GM23338 (cell line): ENCODE data around the gene TAOK3. TPM values are rescaled to one million over a fixed set of nuclear protein-coding genes. Genes with fewer than 3 reads are reported as not detected.

Source experiments
- ATAC-seq: fragments of 200-7000 bp; cut with Tn5 transposase; 3 replicates; pipeline ENCODE4 v1.9.1; 2020
- DNase-seq: peaks from one replicate; pipeline ENCODE4 v3.0.0-alpha.2; 2015; ENCODE audit warnings: low spot score
- H2AFZ ChIP-seq: fragments of 200-600 bp; sonication (generic); 2 replicates; pipeline ENCODE4 v1.8.0; 2016; ENCODE audit warnings: antibody characterized with exemption, mild to moderate bottlenecking, moderate library complexity
- H3F3A ChIP-seq: fragments of 200-600 bp; sonication (generic); replicated peaks from 2 replicates; pipeline ENCODE4 v1.8.0; 2017; ENCODE audit warnings: antibody characterized with exemption, mixed run types, low read depth
- H3K27ac ChIP-seq: fragments of 200-600 bp; sonication (generic); 2 replicates; pipeline ENCODE4 v1.6.1; 2016; ENCODE audit warnings: low read depth
- H3K27me3 ChIP-seq: fragments of 200-600 bp; sonication (generic); 2 replicates; pipeline ENCODE4 v1.8.0; 2016; ENCODE audit warnings: mild to moderate bottlenecking, mixed run types, moderate library complexity; ENCODE audit not compliant: insufficient read depth
- H3K36me3 ChIP-seq: fragments of 200-600 bp; sonication (generic); 2 replicates; pipeline ENCODE4 v1.8.0; 2016; ENCODE audit warnings: mild to moderate bottlenecking; ENCODE audit not compliant: insufficient read depth
- H3K4me1 ChIP-seq: fragments of 200-600 bp; sonication (generic); 2 replicates; pipeline ENCODE4 v1.8.0; 2016; ENCODE audit warnings: mild to moderate bottlenecking, moderate library complexity; ENCODE audit not compliant: insufficient read depth
- H3K4me2 ChIP-seq: fragments of 200-600 bp; sonication (generic); 2 replicates; pipeline ENCODE4 v1.7.1; 2017; ENCODE audit warnings: mixed run types
- H3K4me3 ChIP-seq: fragments of 200-600 bp; sonication (generic); 2 replicates; pipeline ENCODE4 v1.6.1; 2016; ENCODE audit warnings: mixed run types
- H3K79me2 ChIP-seq: fragments of 200-600 bp; sonication (generic); replicated peaks from 2 replicates; pipeline ENCODE4 v1.8.0; 2017; ENCODE audit warnings: mild to moderate bottlenecking; ENCODE audit not compliant: insufficient read depth
- H3K9me2 ChIP-seq: fragments of 200-600 bp; sonication (generic); 2 replicates; pipeline ENCODE4 v1.8.0; 2017; ENCODE audit not compliant: insufficient read depth
- H4K20me1 ChIP-seq: fragments of 200-600 bp; sonication (generic); replicated peaks from 2 replicates; pipeline ENCODE4 v1.8.0; 2017; ENCODE audit warnings: mild to moderate bottlenecking; ENCODE audit not compliant: insufficient read depth
- H3K27ac Mint-ChIP-seq: 2 replicates; pipeline ENCODE4 v1.8.0; 2020; ENCODE audit warnings: inconsistent platforms, mild to moderate bottlenecking, moderate library complexity, mixed read lengths
- H3K27me3 Mint-ChIP-seq: 3 replicates; pipeline ENCODE4 v1.8.0; 2022; ENCODE audit warnings: low read depth, mild to moderate bottlenecking, moderate library complexity, mixed read lengths, inconsistent platforms; ENCODE audit not compliant: insufficient read depth, poor library complexity
- H3K36me3 Mint-ChIP-seq: 3 replicates; pipeline ENCODE4 v1.8.0; 2021; ENCODE audit warnings: low read depth, mild to moderate bottlenecking, inconsistent platforms, moderate library complexity, mixed read lengths
- H3K4me1 Mint-ChIP-seq: 3 replicates; pipeline ENCODE4 v1.8.0; 2020; ENCODE audit warnings: mild to moderate bottlenecking, inconsistent platforms, mixed read lengths
- H3K4me3 Mint-ChIP-seq: 3 replicates; pipeline ENCODE4 v1.8.0; 2021; ENCODE audit warnings: moderate library complexity, mild to moderate bottlenecking, inconsistent platforms, mixed read lengths
- H3K9me3 Mint-ChIP-seq: 3 replicates; pipeline ENCODE4 v1.8.0; 2020; ENCODE audit warnings: moderate library complexity, mild to moderate bottlenecking, inconsistent platforms, mixed read lengths
- CREB1 ChIP-seq: fragments of 250-450 bp; sonication (Bioruptor Pico); IDR thresholded peaks from 2 replicates; pipeline ENCODE4 v1.5.0; 2020; ENCODE audit warnings: low read depth, mild to moderate bottlenecking, moderate library complexity
- CTCF ChIP-seq, 2 experiments: fragments of 200-600 bp in 1 of 2; sonication (generic) in 1 of 2; conservative IDR thresholded peaks; 2 replicates each; pipeline versions ENCODE4 v1.5.1 to v1.6.1; 2016 to 2017; ENCODE audit warnings: antibody characterized with exemption in 2 of 2, low read depth in 2 of 2, mild to moderate bottlenecking in 2 of 2, moderate library complexity in 1 of 2
- ETS1 ChIP-seq: IDR thresholded peaks from 2 replicates; pipeline ENCODE4 v1.6.1; 2016; ENCODE audit warnings: antibody characterized with exemption
- EZH2 ChIP-seq: fragments of 200-600 bp; sonication (generic); IDR thresholded peaks from one replicate; pipeline ENCODE4 v1.8.0; 2017; ENCODE audit warnings: antibody characterized with exemption, mild to moderate bottlenecking, low read depth; ENCODE audit not compliant: unreplicated experiment
- JUNB ChIP-seq: IDR thresholded peaks from one replicate; pipeline ENCODE4 v1.6.1; 2016; ENCODE audit warnings: antibody characterized with exemption; ENCODE audit not compliant: unreplicated experiment
- NANOG ChIP-seq: IDR thresholded peaks from 2 replicates; pipeline ENCODE4 v1.6.1; 2016; ENCODE audit warnings: antibody characterized with exemption, borderline replicate concordance
- REST ChIP-seq: IDR thresholded peaks from one replicate; pipeline ENCODE4 v1.6.1; 2018; ENCODE audit warnings: antibody characterized with exemption; ENCODE audit not compliant: unreplicated experiment
- ZNF114 ChIP-seq: fragments of 250-450 bp; sonication (Bioruptor Pico); IDR thresholded peaks from 2 replicates; pipeline ENCODE4 v1.5.0; 2020; ENCODE audit warnings: mild to moderate bottlenecking, moderate library complexity
- ZNF462 ChIP-seq: fragments of 250-450 bp; sonication (Bioruptor Pico); IDR thresholded peaks from 2 replicates; pipeline ENCODE4 v1.5.0; 2020; ENCODE audit warnings: mild to moderate bottlenecking, moderate library complexity
- polyA plus RNA-seq: library from polyadenylated mRNA; unstranded; fragments of >200 nt; fragmentation: Nextera tagmentation; extraction: Ambion mirVana; gene quantifications from 2 replicates; pipeline ENCODE4 v1.2.1, GENCODE V29; 2016
- total RNA-seq: library from RNA; depleted of rRNA; stranded (reverse); fragments of >200 nt; shearing (Covaris generic); gene quantifications from 2 replicates; pipeline ENCODE4 v1.2.3, GENCODE V29; 2014

The TAOK3 gene
- total and polyA plus RNA-seq, 2 experiments from 2014 or later, result 7.6 to 20.4 TPM

GRCh38 chr12:118287728-118288127 is 85.0 kb downstream of the TAOK3 start:
- no peak overlapping the region for H3K4me2 ChIP-seq
- Mint-ChIP-seq H3K36me3 (no peaks in the 10 kb centered on the region), H3K27ac (no peak overlapping the region), H3K27me3 (no peaks in the 10 kb centered on the region), H3K4me3 (no peak overlapping the region), H3K9me3 (no peaks in the 10 kb centered on the region), H3K4me1 (no peaks in the 10 kb centered on the region)
- no peaks in the 10 kb centered on the region for H3K4me1 ChIP-seq
- no peaks in the 10 kb centered on the region for H4K20me1 ChIP-seq
- no peak overlapping the region for H2AFZ ChIP-seq
- H3K9me2 ChIP-seq, result no peaks in the 10 kb centered on the region
- H3K4me3 ChIP-seq, result no peak overlapping the region
- no peaks in the 10 kb centered on the region for H3K36me3 ChIP-seq
- no peak overlapping the region for H3K27ac ChIP-seq
- TF ChIP-seq CTCF (conservative IDR thresholded peaks at IDR 0.05; ENCODE audit: low read depth in 2 of 2) (no peak), JUNB (no peak), EZH2 (no peak), REST (no peak), ETS1 (no peak), ZNF462 (CRISPR knock-in tag) (no peak), NANOG (no peak), CREB1 (no peak), ZNF114 (CRISPR knock-in tag) (no peak)
- no peaks in the 10 kb centered on the region for H3F3A ChIP-seq
- no peaks in the 10 kb centered on the region for H3K79me2 ChIP-seq
- no peaks in the 10 kb centered on the region for H3K27me3 ChIP-seq
- ATAC-seq (no peak), DNase-seq (no peak)
